Activated CD8-positive, alpha-beta memory T cell treated with anti-CD3 and anti-CD28 coated beads for 1 hour (primary cell): ENCODE results near the gene LRRC3C.

ENCODE experiments used
- DNase-seq, 2 donors: peaks; one replicate each; pipeline ENCODE4 v3.0.0-alpha.2; 2020; ENCODE audit warnings: low read depth in 1 of 2; ENCODE audit errors: extremely low read depth in 1 of 2

The LRRC3C gene

GRCh38 chr17:39973496-39973895 lies 46.0 kb downstream of the LRRC3C start:
- DNase-seq, result no peak

- DNase-seq, result no peak
These were observed 46.9 kb downstream of the LRRC3C start for GRCh38 chr17:39974433-39974832.

- no peak for DNase-seq
These were observed 48.3 kb downstream of the LRRC3C start for GRCh38 chr17:39975801-39976200.

GRCh38 chr17:39979016-39979670 lies 51.6 kb downstream of the LRRC3C start:
- no peak for DNase-seq

GRCh38 chr17:39979893-39980350 lies 52.4 kb downstream of the LRRC3C start:
- DNase-seq, result no peak

- DNase-seq, result peak; percentile 91 to 97
These were observed 53.0 kb downstream of the LRRC3C start, which contains the start of gene PSMD3 for GRCh38 chr17:39980351-39981206. TSS of gene PSMD3 (plus strand) at chr17:39980807. CDS start at chr17:39980971, 164 bp downstream.

- no peak for DNase-seq
These were observed 53.7 kb downstream of the LRRC3C start for GRCh38 chr17:39981207-39981741.

GRCh38 chr17:39981766-39982375 lies 54.3 kb downstream of the LRRC3C start:
- DNase-seq, result no peak

- no peak for DNase-seq
These were observed 60.8 kb downstream of the LRRC3C start for GRCh38 chr17:39988206-39988810.

- no peak for DNase-seq
These were observed 66.9 kb downstream of the LRRC3C start for GRCh38 chr17:39994448-39994847.
